ENCODE measurements around the gene CLTA. TPM values are rescaled to one million over a fixed set of nuclear protein-coding genes. Genes with fewer than 3 reads are reported as not detected.

CLTA gene
- total and polyA plus RNA-seq, 10 of the 15 experiments (the other 5 are each of a cell fraction or from before 2014, with no cell fraction given) = 49.0 to 241 (median 168) TPM

DNA sequence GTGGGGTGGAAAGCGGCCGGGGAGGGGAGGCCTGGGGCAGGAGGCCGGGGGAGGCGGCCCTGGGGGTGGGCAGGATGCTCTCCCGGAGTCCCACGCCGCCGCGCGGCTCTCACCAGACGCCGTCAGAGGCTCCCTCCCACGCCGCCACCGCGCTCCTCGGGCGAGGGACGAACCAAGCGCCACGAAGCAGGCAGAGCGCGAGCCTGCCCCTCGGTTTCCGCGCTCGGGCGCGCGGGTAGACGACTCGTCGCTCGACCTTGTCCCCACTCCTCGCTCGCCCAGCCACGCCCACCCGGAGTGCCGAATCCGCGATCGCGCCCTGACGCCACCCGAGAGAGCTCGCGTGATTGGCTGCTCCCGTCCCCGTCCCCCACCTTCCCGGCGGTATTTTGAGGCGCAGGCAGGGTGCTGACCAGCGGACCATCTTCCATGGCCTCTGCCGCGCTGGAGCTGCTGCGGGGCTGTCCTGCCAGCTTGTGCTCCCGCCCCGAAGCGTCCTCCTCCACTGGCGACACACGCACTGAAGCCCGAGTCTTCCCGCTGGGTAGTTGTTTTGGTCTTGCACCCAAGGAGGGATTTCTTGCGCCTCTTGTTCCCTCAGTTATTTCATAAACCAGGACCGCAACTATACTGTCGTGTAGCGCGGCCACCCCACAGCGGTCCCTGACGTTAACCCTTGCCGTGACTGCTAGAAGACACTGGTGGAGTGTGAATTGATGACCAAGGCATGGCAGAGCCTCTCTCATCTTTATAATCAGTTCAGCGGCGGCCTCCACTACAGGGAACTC is 67.7 kb downstream of the CLTA start, which contains the start of gene GNE (continued):
- TF ChIP-seq, protein P1, sequence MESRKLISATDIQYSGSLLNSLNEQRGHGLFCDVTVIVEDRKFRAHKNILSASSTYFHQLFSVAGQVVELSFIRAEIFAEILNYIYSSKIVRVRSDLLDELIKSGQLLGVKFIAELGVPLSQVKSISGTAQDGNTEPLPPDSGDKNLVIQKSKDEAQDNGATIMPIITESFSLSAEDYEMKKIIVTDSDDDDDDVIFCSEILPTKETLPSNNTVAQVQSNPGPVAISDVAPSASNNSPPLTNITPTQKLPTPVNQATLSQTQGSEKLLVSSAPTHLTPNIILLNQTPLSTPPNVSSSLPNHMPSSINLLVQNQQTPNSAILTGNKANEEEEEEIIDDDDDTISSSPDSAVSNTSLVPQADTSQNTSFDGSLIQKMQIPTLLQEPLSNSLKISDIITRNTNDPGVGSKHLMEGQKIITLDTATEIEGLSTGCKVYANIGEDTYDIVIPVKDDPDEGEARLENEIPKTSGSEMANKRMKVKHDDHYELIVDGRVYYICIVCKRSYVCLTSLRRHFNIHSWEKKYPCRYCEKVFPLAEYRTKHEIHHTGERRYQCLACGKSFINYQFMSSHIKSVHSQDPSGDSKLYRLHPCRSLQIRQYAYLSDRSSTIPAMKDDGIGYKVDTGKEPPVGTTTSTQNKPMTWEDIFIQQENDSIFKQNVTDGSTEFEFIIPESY (IDR thresholded peaks at IDR 0.05) = no peak
- TF ChIP-seq DPF2 (IDR thresholded peaks at IDR 0.05) = 0 out of 2 replicates have a peak, but pooled peaks have one; percentile 38
- no peak for TF ChIP-seq CBX3 (IDR thresholded peaks at IDR 0.05; ENCODE audit: borderline replicate concordance, low read depth)
- TF ChIP-seq EED (IDR thresholded peaks at IDR 0.05; ENCODE audit: low read depth) = 0 out of 2 replicates have a peak, but pooled peaks have one; percentile 26
- TF ChIP-seq, protein P2, sequence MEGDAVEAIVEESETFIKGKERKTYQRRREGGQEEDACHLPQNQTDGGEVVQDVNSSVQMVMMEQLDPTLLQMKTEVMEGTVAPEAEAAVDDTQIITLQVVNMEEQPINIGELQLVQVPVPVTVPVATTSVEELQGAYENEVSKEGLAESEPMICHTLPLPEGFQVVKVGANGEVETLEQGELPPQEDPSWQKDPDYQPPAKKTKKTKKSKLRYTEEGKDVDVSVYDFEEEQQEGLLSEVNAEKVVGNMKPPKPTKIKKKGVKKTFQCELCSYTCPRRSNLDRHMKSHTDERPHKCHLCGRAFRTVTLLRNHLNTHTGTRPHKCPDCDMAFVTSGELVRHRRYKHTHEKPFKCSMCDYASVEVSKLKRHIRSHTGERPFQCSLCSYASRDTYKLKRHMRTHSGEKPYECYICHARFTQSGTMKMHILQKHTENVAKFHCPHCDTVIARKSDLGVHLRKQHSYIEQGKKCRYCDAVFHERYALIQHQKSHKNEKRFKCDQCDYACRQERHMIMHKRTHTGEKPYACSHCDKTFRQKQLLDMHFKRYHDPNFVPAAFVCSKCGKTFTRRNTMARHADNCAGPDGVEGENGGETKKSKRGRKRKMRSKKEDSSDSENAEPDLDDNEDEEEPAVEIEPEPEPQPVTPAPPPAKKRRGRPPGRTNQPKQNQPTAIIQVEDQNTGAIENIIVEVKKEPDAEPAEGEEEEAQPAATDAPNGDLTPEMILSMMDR (IDR thresholded peaks at IDR 0.05 in 2 of 3, conservative IDR thresholded peaks at IDR 0.05 in 1 of 3; ENCODE audit: control insufficient read depth in 2 of 3, extremely low read depth in 1 of 3, insufficient read depth in 1 of 3, low read depth in 3 of 3, low read length in 3 of 3) = 0 out of 6 replicates have a peak, but pooled peaks of 1 of the 3 experiments have one; percentile 0
- TF ChIP-seq TCF12 (IDR thresholded peaks at IDR 0.05; ENCODE audit: low read depth, low read length) = 0 out of 2 replicates have a peak, but pooled peaks have one; percentile 62
- TF ChIP-seq ZNF274 (IDR thresholded peaks at IDR 0.05; ENCODE audit: insufficient read depth, insufficient read length) = no peak
- no peak for TF ChIP-seq HDAC2 (IDR thresholded peaks at IDR 0.05)
- no peak for TF ChIP-seq HDGF (IDR thresholded peaks at IDR 0.05)
- TF ChIP-seq ZNF217 (IDR thresholded peaks at IDR 0.05) = no peak
- 0 out of 2 replicates have a peak, but pooled peaks have one; percentile 39 for TF ChIP-seq JUND (IDR thresholded peaks at IDR 0.05; ENCODE audit: low read depth, low read length)
- TF ChIP-seq ETV6 (conservative IDR thresholded peaks at IDR 0.05 in 1 of 2, IDR thresholded peaks at IDR 0.05 in 1 of 2; ENCODE audit: borderline replicate concordance in 1 of 2, low read depth in 1 of 2) = 0 out of 4 replicates have a peak, but pooled peaks of 1 of the 2 experiments have one; percentile 11
- TF ChIP-seq, protein P3, sequence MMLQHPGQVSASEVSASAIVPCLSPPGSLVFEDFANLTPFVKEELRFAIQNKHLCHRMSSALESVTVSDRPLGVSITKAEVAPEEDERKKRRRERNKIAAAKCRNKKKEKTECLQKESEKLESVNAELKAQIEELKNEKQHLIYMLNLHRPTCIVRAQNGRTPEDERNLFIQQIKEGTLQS (IDR thresholded peaks at IDR 0.05; ENCODE audit: borderline replicate concordance, extremely low read depth, low read depth, low read length) = no peak
- TF ChIP-seq PML (IDR thresholded peaks at IDR 0.05; ENCODE audit: low read length) = 0 out of 2 replicates have a peak, but pooled peaks have one; percentile 67
- peak; percentile 83; the same call in 1 of the 2 replicates for TF ChIP-seq RCOR1 (conservative IDR thresholded peaks at IDR 0.05; ENCODE audit: low read depth, low read length)
- TF ChIP-seq SUPT20H (IDR thresholded peaks at IDR 0.05; ENCODE audit: borderline replicate concordance, control insufficient read depth, low read depth, low read length) = no peak
- peak; percentile 50 for TF ChIP-seq SIX5 (IDR thresholded peaks at IDR 0.05; ENCODE audit: low read depth, low read length, severe bottlenecking)
- TF ChIP-seq NFYB (IDR thresholded peaks at IDR 0.05; ENCODE audit: insufficient read depth, low read depth, low read length) = peak; percentile 27; the same call in 1 of the 2 replicates
- TF ChIP-seq NR2C2 (IDR thresholded peaks at IDR 0.05; ENCODE audit: borderline replicate concordance, control insufficient read depth, insufficient read length, low read depth) = peak; percentile 99
- TF ChIP-seq SPI1 (IDR thresholded peaks at IDR 0.05; ENCODE audit: borderline replicate concordance, insufficient read depth, low read depth, low read length) = no peak
- peak in 1 of 2 experiments; percentile 23; a peak in 1 of 4 replicates for TF ChIP-seq IKZF2 (IDR thresholded peaks at IDR 0.05)
- peak; percentile 54; the same call in 1 of the 2 replicates for TF ChIP-seq ATF7 (IDR thresholded peaks at IDR 0.05; ENCODE audit: low read depth)
- peak; percentile 89 for TF ChIP-seq RFX5 (IDR thresholded peaks at IDR 0.05; ENCODE audit: low read depth, low read length)
- TF ChIP-seq SMAD5 (IDR thresholded peaks at IDR 0.05; ENCODE audit: low read depth) = peak; percentile 43; the same call in 1 of the 2 replicates
- no peak for TF ChIP-seq IRF5 (IDR thresholded peaks at IDR 0.05; ENCODE audit: borderline replicate concordance)
